GM12892 (cell line): ENCODE results near the gene FOXA3.

Source experiments
- POLR2A ChIP-seq: IDR thresholded peaks from 2 replicates; pipeline ENCODE4 v1.6.1; 2011; ENCODE audit warnings: low read depth, low read length, control low read depth
- POLR2AphosphoS5 ChIP-seq: IDR thresholded peaks from 2 replicates; pipeline ENCODE4 v1.6.1; 2011; ENCODE audit warnings: low read depth, low read length, control low read depth

GRCh38 chr19:45922281-45922680, 58.2 kb downstream of the FOXA3 start:
- no peak for TF ChIP-seq POLR2A
- TF ChIP-seq POLR2AphosphoS5, result no peak
